T-helper 22 cell (primary cell): ENCODE results near the gene DYNC2I2.
"Not testable (repeated sequence)": the region's sequence is repeated elsewhere in the genome, so short reads cannot be mapped to it uniquely, and the experiment has no call there.

Source experiments
- DNase-seq: peaks from one replicate; pipeline ENCODE4 v3.0.0-alpha.2; 2020; ENCODE audit warnings: low read depth

Gene DYNC2I2

DNA sequence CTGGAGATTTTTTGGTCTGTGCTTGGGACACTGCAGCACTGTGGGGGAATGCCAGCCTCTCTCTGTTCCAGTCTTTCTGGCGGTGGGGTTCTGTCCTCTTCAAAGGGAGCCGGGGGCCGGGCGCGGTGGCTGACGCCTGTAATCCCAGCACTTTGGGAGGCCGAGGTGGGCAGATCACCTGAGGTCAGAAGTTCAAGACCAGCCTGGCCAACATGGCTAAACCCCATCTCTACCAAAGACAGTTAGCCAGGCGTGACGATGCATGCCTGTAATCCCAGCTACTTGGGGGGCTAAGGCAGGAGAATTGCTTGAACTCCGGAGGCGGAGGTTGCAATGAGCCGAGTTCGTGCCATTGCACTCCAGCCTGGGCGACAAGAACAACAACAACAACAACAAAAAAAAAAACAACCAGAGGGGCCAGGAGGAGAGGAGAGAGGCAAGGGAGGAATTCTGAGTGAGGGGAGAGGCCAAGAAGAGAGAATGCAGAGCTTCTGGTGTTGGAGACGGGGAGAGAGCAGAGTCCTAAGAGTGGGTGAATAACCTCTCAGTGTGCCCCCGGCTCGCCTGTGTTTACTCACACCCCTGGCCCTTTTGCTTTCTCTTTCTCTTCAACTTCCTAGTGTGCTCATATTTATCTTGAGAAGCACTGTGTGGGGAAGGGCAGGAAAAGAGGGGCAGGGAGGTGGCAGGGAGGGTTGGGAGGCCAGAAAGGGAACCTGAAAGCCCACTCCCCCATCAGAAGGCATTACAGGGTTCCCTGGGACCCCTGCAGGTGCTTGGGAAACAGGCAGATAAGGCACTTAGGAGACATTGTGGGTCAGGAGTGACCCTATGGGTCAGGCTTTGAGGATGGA lies 29.2 kb upstream of the DYNC2I2 start:
- DNase-seq = no peak

DNA sequence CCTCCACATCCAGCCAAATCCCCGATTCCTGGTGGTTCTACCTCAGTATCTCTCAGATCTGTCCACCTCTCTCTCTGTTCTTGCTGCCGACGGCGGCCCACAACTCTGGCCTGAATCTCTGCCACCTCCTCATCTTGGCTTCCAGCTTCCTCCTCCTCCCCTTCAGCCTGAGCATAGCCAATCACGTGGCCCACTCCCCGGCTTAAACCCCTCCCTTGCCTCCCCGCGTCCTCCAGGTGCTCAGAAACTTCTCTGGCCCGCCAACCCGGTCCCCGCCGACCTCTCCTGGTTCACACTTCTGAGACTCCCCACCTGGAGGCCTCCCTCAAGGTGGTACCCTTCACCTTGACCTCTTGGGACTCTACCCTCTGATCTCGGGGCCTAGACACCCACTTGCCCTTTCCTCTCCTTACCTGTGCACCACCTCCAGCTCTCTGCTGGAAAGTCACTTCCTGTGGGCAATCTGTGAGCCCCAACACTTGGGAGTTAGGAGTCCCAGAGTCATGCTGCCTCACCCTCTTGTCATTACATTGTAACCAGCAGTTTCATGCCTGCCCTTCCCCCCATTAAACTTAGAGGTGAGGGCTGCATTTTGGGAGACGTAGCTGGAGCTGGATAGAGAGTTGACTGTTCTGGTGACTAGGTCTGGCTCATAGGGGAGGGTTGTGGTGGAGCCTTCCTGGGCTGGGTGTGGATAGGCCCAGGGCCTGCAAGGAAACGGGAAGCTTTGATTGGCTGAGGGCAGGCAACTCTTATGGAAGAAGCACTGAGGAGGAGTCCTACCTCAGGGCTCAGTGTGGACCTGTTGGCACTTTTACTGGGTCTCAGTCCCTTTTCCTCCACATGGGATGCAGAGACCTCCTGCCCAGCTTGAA lies 27.9 kb upstream of the DYNC2I2 start:
- peak; percentile 68 for DNase-seq

DNA sequence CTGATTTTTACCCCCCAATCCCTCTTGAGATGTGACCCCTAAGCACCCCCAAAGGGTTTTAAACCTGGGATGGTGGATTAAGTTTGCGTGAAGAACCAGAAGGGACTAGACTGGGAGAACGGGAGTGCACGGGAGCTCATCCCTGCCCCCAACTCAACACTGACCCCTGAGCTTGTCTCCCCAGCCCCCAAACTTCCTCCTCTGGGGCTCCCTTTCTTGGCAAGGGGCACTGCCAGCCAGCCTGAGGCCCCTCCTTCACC lies 27.3 kb upstream of the DYNC2I2 start:
- no peak for DNase-seq

GRCh38 chr9:128683340-128684064 lies 26.9 kb upstream of the DYNC2I2 start:
- DNase-seq = no peak

DNA sequence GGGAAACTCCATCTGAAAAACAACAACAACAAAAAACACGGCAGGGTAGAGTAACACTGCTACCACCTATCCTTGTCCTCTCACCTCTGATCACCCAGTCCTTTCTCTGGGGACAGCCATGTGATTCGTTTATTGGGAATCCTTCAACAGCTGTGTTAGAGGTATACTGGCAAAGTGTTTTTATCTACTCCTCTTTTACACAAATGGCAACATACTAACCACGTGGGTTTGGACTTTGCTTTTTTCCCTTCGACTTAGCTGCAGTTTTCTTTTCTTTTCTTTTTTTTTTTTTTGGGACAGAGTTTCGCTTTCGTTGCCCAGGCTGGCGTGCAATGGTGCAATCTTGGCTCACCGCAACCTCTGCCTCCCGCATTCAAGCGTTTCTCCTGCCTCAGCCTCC lies 21.1 kb upstream of the DYNC2I2 start:
- no peak for DNase-seq

DNA sequence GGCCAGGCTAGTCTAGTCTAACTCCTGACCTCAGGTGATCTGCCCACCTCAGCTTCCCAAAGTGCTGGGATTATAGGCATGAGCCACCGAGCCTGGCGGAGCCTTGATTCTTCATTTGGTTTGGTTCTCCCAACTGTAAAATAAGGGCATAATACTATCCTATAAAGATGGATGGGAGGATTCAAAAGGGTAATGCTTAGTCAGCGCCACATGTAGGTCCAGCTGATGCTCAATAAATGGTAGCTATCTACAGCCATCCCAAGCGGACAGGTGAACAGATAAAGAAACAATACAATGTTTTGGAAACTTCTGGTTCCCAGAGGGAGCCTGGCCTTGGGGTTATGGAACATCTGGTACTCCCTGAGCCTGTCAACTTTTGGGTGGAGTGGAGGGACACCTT lies 18.7 kb upstream of the DYNC2I2 start:
- DNase-seq = no peak

DNA sequence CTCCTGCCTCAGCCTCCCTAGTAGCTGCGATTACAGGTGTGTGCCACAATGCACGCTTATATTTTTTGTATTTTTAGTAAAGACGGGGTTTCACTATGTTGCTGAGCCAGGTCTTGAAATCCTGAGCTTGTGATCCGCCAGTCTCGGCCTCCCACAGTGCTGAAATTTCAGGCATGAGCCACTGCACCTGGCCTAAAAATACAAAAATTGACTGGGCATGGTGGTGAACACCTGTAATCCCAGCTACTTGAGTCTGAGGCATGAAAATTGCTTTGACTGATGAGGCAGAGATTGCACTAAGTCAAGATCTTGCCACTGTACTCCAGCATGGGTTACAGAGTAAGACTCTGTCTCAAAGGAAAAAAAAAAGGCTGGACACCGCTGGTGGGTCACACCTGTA lies 13.1 kb upstream of the DYNC2I2 start:
- DNase-seq = no peak

DNA sequence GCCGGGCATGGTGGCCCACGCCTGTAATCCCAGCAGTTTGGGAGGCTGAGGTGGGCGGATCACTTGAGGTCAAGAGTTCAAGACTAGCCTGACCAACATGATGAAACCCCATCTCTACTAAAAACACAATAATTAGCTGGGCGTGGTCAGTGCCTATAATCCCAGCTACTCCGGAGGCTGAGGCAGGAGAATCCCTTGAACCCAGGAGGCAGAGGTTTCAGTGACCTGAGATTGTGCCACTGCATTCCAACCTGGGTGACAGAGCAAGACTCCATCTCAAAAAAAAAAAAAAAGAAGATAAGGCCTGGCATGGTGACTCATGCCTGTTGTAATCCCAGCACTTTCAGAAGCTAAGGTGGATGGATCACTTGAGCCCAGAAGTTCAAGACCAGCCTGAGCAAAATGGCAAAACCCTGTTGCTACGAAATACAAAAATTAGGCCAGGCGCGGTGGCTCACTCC lies 9.9 kb upstream of the DYNC2I2 start:
- not testable (repeated sequence) for DNase-seq

GRCh38 chr9:128657796-128658195 lies 1.1 kb upstream of the DYNC2I2 start:
- DNase-seq = no peak

DNA sequence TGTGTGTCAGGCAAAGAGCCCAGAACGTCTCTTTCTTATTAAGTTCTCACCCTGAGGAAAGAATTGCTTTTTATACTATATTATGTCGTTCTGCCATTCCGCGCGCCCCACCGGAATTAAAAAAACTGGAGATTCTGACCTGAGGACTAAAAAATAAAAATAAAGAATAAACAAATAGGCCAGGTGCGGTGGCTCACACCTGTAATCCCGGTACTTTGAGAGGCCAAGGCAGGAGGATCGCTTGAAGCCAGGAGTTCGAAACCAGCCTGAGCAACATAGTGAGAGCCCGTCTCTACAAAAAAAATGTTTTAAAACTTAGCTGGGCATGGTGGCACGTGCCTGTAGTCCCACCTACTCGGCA lies 677 bp upstream of the DYNC2I2 start:
- DNase-seq = no peak

GRCh38 chr9:128654481-128654880 lies 2.2 kb downstream of the DYNC2I2 start:
- DNase-seq = no peak

GRCh38 chr9:128653908-128654307 lies 2.7 kb downstream of the DYNC2I2 start:
- no peak for DNase-seq

GRCh38 chr9:128651798-128652197 lies 4.8 kb downstream of the DYNC2I2 start:
- DNase-seq = no peak

DNA sequence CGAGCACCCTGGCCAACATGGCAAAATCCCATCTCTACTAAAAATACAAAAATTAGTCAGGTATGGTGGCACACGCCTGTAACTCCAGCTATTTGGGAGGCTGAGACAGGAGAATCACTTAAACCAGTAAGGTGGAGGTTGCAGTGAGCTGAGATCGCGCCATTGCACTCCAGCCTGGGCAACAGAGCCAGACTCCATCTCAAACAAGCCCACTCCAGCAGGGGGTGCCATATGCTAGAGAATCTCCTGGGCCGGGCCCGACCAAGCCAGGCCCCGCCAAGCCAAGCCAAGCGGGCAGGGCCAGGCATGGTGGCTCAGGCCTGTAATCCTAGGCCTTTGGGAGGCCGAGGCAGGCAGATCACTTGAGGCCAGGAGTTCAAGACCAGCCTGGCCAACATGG lies 8.4 kb downstream of the DYNC2I2 start:
- peak; percentile 15 for DNase-seq

DNA sequence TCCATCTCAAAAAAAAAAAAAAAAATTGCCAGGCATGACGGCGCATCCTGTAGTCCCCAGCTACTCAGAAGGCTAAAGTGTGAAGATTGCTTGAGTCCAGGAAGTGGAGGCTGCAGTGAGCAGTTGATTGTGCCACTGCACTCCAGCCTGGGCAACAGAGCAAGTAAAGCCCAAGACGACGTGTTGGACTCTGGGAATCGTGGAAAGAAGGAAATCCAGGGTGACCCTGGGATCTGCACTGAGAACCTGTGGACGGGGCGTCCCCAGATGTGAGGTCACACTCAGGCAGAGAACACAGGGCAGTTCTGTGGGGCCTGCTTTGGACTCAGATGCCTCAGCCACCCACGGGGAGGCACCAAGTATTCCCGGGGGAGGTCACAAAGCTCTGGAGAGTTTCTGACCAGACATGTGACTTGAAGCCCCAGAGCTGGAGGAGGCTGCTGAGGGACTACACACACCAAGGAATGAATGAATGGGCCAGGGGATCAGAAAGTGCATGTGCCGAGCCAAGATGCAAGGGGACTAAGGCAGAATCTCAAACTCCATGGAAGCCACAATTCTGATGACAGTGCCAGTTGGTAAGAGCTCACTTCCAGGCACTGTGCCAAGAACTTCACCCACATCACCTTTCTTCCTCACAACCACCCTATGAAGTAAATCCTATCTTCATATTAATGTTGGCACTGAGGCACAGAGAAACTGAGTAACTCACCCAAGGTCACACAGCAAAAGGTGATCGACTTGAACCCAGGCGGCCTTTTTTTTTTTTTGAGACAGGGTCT lies 12.9 kb downstream of the DYNC2I2 start:
- DNase-seq = no peak

GRCh38 chr9:128642675-128643245 lies 13.9 kb downstream of the DYNC2I2 start:
- DNase-seq = no peak

GRCh38 chr9:128640603-128641002 lies 16.0 kb downstream of the DYNC2I2 start:
- DNase-seq = no peak

GRCh38 chr9:128638580-128638979 lies 18.1 kb downstream of the DYNC2I2 start:
- no peak for DNase-seq

DNA sequence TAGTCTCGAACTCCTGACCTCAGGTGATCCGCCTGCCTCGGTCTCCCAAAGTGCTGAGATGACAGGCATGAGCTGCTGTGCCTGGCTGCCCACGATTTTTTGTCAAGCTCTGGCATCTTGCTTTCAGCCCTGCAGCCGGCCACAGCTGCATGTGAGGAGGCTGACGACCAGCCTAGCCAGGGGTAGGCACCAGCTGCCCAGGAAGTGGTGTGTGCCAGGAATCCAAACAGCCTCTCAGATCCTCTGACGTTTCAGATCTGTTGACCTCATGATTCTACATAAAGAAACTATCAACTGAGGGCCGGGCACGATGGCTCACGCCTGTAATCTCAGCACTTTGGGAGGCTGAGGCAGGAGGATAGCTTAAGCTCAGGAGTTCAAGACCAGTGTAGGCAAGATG lies 19.0 kb downstream of the DYNC2I2 start:
- DNase-seq = no peak

- no peak for DNase-seq
These were observed 19.8 kb downstream of the DYNC2I2 start for GRCh38 chr9:128636556-128637530.
